Small intestine (tissue), 16 donors: Measurements from ENCODE around the gene SPTA1. TPM values are rescaled to one million over a fixed set of nuclear protein-coding genes. Genes with fewer than 3 reads are reported as not detected.

ENCODE experiments used
- DNase-seq, 2 donors: peaks; one replicate each; pipeline versions ENCODE4 v3.0.0 to v3.0.0-alpha.2; 2013
- FAIRE-seq: peaks from 2 replicates; lab custom pipeline; 2012; peaks lifted over from hg19 to GRCh38; lab: Jason Lieb, UNC
- H3K27ac ChIP-seq, 3 donors: one replicate each; pipeline ENCODE4 v1.5.1; 2013; ENCODE audit warnings: low read length in 2 of 3, mild to moderate bottlenecking in 2 of 3, control low read depth in 1 of 3, inconsistent platforms in 1 of 3, low read depth in 1 of 3, moderate library complexity in 1 of 3
- H3K27me3 ChIP-seq, 3 donors: one replicate each; pipeline ENCODE4 v1.6.1; 2013; ENCODE audit warnings: low read length in 3 of 3, inconsistent platforms in 1 of 3; ENCODE audit not compliant: control insufficient read depth in 3 of 3, insufficient read depth in 3 of 3
- H3K36me3 ChIP-seq, 3 donors: one replicate each; pipeline ENCODE4 v1.6.1; 2013; ENCODE audit warnings: low read length in 3 of 3, inconsistent platforms in 1 of 3, low read depth in 1 of 3, mild to moderate bottlenecking in 1 of 3, moderate library complexity in 1 of 3; ENCODE audit not compliant: control insufficient read depth in 3 of 3, insufficient read depth in 2 of 3
- H3K4me1 ChIP-seq, 3 donors: one replicate each; pipeline ENCODE4 v1.6.1; 2013; ENCODE audit warnings: low read length in 2 of 3, inconsistent platforms in 1 of 3, low read depth in 1 of 3, mild to moderate bottlenecking in 1 of 3, moderate library complexity in 1 of 3; ENCODE audit not compliant: control insufficient read depth in 3 of 3, insufficient read depth in 2 of 3
- H3K4me3 ChIP-seq, 3 donors: one replicate each; pipeline ENCODE4 v1.5.1; 2013; ENCODE audit warnings: low read length in 3 of 3, control low read depth in 1 of 3, inconsistent platforms in 1 of 3, low read depth in 1 of 3, mild to moderate bottlenecking in 1 of 3, moderate library complexity in 1 of 3
- H3K9me3 ChIP-seq, 2 donors: one replicate each; pipeline ENCODE4 v1.6.1; 2013; ENCODE audit warnings: low read depth in 1 of 2, low read length in 1 of 2; ENCODE audit not compliant: control insufficient read depth in 2 of 2, insufficient read depth in 1 of 2
- WGBS, 3 donors: extraction: QIAGEN DNeasy Blood & Tissue Kit; methylation state at CpG; one replicate each; pipeline ENCODE4 v1.1.7; 2013; 5-methylcytosine and 5-hydroxymethylcytosine counted together
- long read RNA-seq, 10 donors: transcript quantifications; one replicate each; lab custom pipeline, GENCODE V29; 2026
- polyA plus RNA-seq, 4 donors: library from polyadenylated mRNA; stranded (reverse) in 3 of 4; unstranded in 1 of 4; fragments of 200-250 nt in 3 of 4; fragments of 120-200 nt in 1 of 4; gene quantifications; one replicate each; pipeline versions ENCODE4 v1.2.1 to v1.2.3, GENCODE V29; 2013
- donor health status: healthy with polysubstance abuse.
- donor health status: control.
- donor health status: control.
- donor health status: Bipolar disorder and iron deficiency.
- donor health status: healthy.

Gene SPTA1
- polyA plus RNA-seq = under 1 TPM in 2 of 4 donors, not detected in 2; under 0.01 to 0.30 TPM
- long read RNA-seq, donor 1 = 0 reads
- long read RNA-seq, donor 2 = 0 reads
- long read RNA-seq, donor 3 = 0 reads
- long read RNA-seq, donor 4 = 0 reads
- long read RNA-seq, donor 5 = 0 reads
- long read RNA-seq, donor 6 = 0 reads
- long read RNA-seq, donor 7 = 0 reads
- long read RNA-seq, donor 8 = 0 reads
- long read RNA-seq, donor 9 = 0 reads
- long read RNA-seq, donor 10 = 0 reads

DNA sequence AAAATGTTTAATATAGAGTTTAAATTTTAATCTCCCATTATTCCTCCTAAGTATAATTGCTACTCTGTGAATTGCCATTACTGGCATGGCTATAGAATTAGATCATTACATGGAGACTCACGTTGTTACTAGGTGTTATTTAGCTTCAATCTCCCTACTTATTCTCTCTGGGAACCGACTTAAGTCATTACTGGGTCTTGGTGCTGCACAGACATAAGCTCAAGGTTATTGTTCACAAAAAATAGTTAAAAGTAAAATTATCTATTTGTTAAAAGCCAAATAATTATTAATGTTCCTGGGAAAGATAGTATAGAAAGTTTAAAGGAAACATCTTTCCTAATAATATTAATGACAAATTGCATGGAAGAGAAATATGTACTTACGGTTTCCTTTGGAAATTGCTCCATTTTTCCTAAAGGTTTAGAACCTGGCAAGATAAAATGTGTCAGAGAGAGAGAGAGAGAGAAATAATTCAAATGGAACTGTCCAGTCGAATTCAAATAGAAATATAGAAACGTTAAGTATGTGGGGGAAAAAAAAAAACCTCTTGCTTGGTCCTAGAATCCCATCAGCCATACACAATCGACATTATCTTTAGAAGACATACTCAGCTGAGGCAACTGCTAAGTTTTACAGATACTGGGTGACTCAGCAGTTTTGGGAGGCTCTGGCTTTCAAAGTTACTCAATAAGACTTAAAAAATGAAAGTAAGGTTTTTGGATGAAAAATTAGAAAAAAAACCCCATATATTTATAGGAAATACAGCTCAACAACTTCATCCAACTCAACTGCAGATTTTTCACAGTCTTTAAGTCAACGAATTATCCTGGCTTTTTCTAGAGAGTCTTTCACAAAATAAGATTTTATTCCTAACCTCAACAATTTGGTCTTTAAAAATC is at the start of gene SPTA1:
Gene SPTA1 (minus strand): TSS at position 605 of the 899 bp plus-strand sequence. CDS start 198 bp downstream, at position 407.
- FAIRE-seq (no peak), DNase-seq (no peak)
- Histone ChIP-seq H3K4me3 (no peak within 1 kb of the TSS), H3K36me3 (no peaks in the 10 kb centered on the region), H3K27me3 (no peaks in the 10 kb centered on the region), H3K27ac (no peak within 1 kb of the TSS), H3K9me3 (no peaks in the 10 kb centered on the region), H3K4me1 (no peaks in the 10 kb centered on the region)
- 54 to 63% (median 62%) methylated on average over 7 of the region's 7 CpGs for WGBS, 3 donors

DNA sequence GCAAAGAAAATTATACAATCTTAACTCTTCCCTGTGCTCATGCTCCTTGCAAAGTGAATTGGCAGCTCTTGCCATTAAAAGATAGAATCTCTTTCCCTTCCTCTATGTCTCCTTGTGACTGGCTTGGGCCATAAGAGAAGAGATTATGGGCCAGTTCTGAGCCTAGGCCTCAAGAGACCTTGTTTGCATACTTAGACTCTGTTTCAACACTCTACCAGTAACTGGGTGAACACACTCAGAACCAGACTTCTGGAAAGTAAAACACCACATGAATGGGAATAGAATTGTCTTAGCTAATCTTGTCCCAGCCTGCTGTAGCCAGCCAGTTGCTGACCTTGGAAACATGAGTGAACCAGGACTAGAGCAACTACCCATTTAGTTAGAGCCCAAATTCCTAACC is 49.3 kb upstream of the SPTA1 start:
- FAIRE-seq = no peak
- H3K27ac ChIP-seq = no peak overlapping the region
- no peak for DNase-seq
- H3K9me3 ChIP-seq = no peaks in the 10 kb centered on the region
- H3K4me3 ChIP-seq = no peak overlapping the region
- no peaks in the 10 kb centered on the region for H3K36me3 ChIP-seq
- H3K4me1 ChIP-seq = no peaks in the 10 kb centered on the region
- no peaks in the 10 kb centered on the region for H3K27me3 ChIP-seq

DNA sequence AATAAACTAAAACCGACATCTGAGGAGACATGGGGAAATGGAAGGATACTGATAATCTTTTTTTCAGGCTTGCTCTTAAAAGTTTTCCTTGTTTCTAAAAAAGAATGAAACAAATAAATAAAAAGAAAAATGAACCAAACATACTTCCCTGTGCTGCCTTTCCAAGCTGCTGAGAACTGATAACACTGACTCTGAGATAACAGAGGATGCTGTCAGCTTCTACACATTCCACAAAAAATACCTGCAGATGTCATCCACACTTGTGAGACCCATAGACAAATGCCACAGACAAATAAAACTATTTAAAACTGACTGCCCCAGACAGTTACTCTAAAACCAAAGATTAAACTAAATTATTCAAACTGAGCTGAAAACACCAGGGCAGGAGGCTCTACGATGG is 46.0 kb upstream of the SPTA1 start:
- no peak overlapping the region for H3K4me3 ChIP-seq
- H3K9me3 ChIP-seq = no peaks in the 10 kb centered on the region
- no peaks in the 10 kb centered on the region for H3K36me3 ChIP-seq
- no peaks in the 10 kb centered on the region for H3K4me1 ChIP-seq
- FAIRE-seq (no peak), DNase-seq (no peak)
- no peak overlapping the region for H3K27ac ChIP-seq
- H3K27me3 ChIP-seq = no peaks in the 10 kb centered on the region
- 73 to 80% (median 80%) methylated on average over 2 of the region's 2 CpGs for WGBS, 3 donors

DNA sequence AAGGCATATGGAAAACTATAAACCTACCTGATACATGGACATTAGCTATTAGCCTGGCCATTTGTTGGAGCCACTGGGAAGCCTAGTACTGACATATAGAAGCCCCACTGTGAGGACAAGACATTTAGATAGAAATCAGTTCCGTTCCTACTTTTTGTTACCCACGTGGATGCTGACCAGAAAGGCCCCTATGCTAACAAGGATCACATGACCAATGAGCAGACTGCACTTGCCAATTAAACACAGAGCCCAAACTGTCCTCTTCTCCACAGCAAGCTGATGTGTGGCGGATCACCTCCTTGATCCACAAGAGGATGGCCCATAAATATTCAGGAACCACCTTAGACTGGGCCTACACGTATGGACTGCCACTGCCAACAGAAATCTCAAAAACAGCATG is 45.2 kb upstream of the SPTA1 start:
- DNase-seq = no peak
- no peak overlapping the region for H3K27ac ChIP-seq
- 82 to 86% (median 83%) methylated on average over 4 of the region's 4 CpGs for WGBS, 3 donors
- H3K36me3 ChIP-seq = no peaks in the 10 kb centered on the region
- no peaks in the 10 kb centered on the region for H3K9me3 ChIP-seq
- H3K4me1 ChIP-seq = no peaks in the 10 kb centered on the region
- H3K27me3 ChIP-seq = no peaks in the 10 kb centered on the region
- H3K4me3 ChIP-seq = no peak overlapping the region
- FAIRE-seq = no peak

DNA sequence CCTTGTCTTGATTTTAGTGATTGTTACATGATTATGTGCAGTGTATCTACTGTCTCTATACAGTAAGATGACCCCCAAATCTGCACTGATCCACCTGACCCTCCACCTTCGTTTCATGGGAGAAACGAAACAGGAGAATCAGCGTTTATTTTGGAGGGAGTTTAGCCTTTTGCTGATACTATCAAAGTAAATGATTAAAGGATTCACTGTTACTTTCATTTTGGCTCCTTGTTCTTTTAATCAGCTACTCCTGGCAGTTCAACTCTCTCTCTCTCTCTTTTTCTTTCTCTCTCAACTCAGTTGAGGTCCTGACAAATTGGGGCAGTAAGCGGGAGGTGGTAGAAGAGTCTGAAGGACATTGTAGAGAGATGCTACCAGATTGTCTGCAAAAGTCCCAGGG is 43.9 kb upstream of the SPTA1 start:
- H3K36me3 ChIP-seq = no peaks in the 10 kb centered on the region
- no peaks in the 10 kb centered on the region for H3K9me3 ChIP-seq
- 21 to 51% (median 40%) methylated on average over 4 of the region's 4 CpGs for WGBS, 3 donors
- H3K4me1 ChIP-seq = no peaks in the 10 kb centered on the region
- H3K4me3 ChIP-seq = no peak overlapping the region
- DNase-seq = peak in 1 of 2 donors; percentile 1
- H3K27ac ChIP-seq = no peak overlapping the region
- no peak for FAIRE-seq
- no peaks in the 10 kb centered on the region for H3K27me3 ChIP-seq

DNA sequence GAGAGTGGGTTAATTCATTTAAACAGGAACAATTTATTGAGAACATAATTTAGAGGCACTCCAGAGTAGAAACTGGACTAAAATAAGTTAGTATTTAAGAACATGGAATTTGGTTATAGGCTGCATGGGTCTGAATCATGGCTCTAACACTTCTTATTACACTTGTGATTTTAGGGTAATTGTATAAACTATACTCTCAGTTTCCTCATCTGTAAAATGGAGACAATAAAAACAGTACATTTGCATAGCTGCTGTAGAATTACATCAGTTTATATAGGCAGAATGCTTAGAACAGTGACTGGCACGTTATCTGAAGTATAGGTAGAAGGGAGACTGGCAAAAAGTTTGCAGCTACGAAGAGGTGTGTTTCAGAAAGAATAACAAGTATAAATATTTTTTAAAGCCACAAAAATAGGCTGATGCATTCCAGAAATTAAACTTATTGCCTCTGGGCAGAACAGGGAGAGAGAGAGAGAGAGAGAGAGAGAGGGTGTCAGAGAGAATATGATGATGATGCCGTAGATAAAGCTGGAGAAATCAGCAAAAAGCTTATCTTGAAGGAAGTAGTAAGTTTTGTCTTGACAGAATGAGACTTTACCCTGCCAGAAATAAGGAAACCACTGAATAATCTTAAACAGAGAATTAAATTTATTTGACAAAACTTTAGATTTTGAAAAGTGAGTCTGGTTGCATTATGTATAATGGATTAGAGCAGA is 42.2 kb upstream of the SPTA1 start:
- Histone ChIP-seq H3K27ac (no peak overlapping the region), H3K4me1 (no peaks in the 10 kb centered on the region), H3K4me3 (no peak overlapping the region), H3K27me3 (no peaks in the 10 kb centered on the region), H3K9me3 (no peaks in the 10 kb centered on the region), H3K36me3 (no peaks in the 10 kb centered on the region)
- no peak for DNase-seq
- no peak for FAIRE-seq
- 69 to 78% (median 76%) methylated on average over 3 of the region's 3 CpGs for WGBS, 3 donors

DNA sequence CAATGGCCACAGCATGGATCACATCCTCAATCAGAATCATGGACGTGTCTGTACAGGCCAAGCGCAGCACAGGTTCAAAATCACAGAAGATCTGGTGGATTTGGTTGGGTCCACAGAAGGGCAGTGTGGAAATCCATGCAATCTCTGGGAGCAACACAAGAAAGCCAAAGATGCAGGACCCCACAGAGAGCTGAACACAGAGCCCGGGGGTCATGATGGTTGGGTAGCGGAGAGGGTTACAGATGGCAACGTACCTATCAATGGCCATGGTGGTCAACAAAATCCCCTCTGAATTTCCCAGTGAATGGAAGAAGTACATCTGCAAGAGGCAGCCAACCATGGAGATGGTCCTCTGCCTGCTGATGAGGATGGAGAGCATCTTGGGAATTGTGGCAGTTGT is 37.9 kb upstream of the SPTA1 start:
- no peak overlapping the region for H3K4me3 ChIP-seq
- H3K9me3 ChIP-seq = no peaks in the 10 kb centered on the region
- FAIRE-seq (no peak), DNase-seq (no peak)
- no peaks in the 10 kb centered on the region for H3K4me1 ChIP-seq
- H3K27me3 ChIP-seq = no peaks in the 10 kb centered on the region
- 90 to 94% (median 93%) methylated on average over 5 of the region's 5 CpGs for WGBS, 3 donors
- H3K27ac ChIP-seq = no peak overlapping the region
- H3K36me3 ChIP-seq = no peaks in the 10 kb centered on the region

DNA sequence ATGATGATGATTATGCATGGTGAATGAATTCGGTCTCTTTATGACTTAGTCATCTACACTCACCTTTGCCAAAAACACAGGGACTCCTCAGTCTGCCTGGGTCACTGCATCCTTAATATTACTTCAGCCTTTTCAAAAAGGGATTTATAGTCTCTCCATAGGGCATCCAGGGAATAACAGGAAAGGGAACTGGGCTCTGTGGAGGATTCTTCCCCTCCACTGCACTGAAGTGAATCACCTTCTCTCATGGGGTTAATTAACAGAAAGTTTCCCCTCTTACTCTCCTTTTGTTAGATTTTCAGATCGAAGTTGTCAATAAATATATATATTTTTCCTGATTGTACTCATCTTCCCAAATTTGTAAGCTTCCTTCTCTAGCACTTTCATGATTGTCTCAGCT is 34.1 kb upstream of the SPTA1 start, which contains the start of gene OR6K3:
Gene OR6K3 (minus strand): TSS at position 101 of the 400 bp plus-strand sequence. CDS start 2,605 bp downstream, outside the sequence.
- WGBS, 3 donors = 74 to 79% (median 77%) methylated on average over 2 of the region's 2 CpGs
- no peak for DNase-seq
- FAIRE-seq = no peak

More for the DNA sequence above, 34.1 kb upstream of the SPTA1 start, which contains the start of gene OR6K3:
- H3K27me3 ChIP-seq = no peaks in the 10 kb centered on the region
- H3K36me3 ChIP-seq = no peaks in the 10 kb centered on the region
- no peak within 1 kb of the TSS for H3K4me3 ChIP-seq
- H3K27ac ChIP-seq = no peak within 1 kb of the TSS
- no peaks in the 10 kb centered on the region for H3K4me1 ChIP-seq
- H3K9me3 ChIP-seq = no peaks in the 10 kb centered on the region
